Hypothalamus (tissue), 51 donors: ENCODE measurements around the gene TIRAP.
"Not testable (repeated sequence)": the region's sequence is repeated elsewhere in the genome, so short reads cannot be mapped to it uniquely, and the experiment has no call there.

Source experiments
- DNase-seq, 51 donors: peaks; one replicate each; lab custom pipeline; 2025; lab: John Stamatoyannopoulos, UW

Gene TIRAP

GRCh38 chr11:126282736-126283591, at the start of gene TIRAP:
TSS of gene TIRAP (plus strand) at chr11:126283093. CDS start at chr11:126290895, 7,802 bp downstream.
- peak in 46 of 51 donors; percentile 5 to 75 (median 46) for DNase-seq

- no peak for DNase-seq
Observed at GRCh38 chr11:126233391-126233790, 49.5 kb upstream of the TIRAP start.

GRCh38 chr11:126246636-126247035, 36.3 kb upstream of the TIRAP start:
- no peak for DNase-seq

GRCh38 chr11:126253265-126253664, 29.6 kb upstream of the TIRAP start:
- no peak for DNase-seq

GRCh38 chr11:126254819-126255218, 28.1 kb upstream of the TIRAP start:
- no peak for DNase-seq

GRCh38 chr11:126255507-126255906, 27.4 kb upstream of the TIRAP start:
- DNase-seq: not testable (repeated sequence)

- DNase-seq: no peak
Observed at GRCh38 chr11:126256216-126256615, 26.7 kb upstream of the TIRAP start.

- no peak for DNase-seq
Observed at GRCh38 chr11:126257144-126257543, 25.7 kb upstream of the TIRAP start.

GRCh38 chr11:126257764-126258163, 25.1 kb upstream of the TIRAP start:
- peak in 1 of 51 donors; percentile 18 for DNase-seq

GRCh38 chr11:126262216-126262615, 20.7 kb upstream of the TIRAP start:
- no peak for DNase-seq

GRCh38 chr11:126263489-126263888, 19.4 kb upstream of the TIRAP start:
- no peak for DNase-seq

- DNase-seq: no peak
Observed at GRCh38 chr11:126265811-126266210, 17.1 kb upstream of the TIRAP start.

- no peak for DNase-seq
Observed at GRCh38 chr11:126267650-126268049, 15.2 kb upstream of the TIRAP start.

GRCh38 chr11:126268361-126268707, 14.6 kb upstream of the TIRAP start:
- DNase-seq: no peak

GRCh38 chr11:126268708-126269579, 13.9 kb upstream of the TIRAP start, which contains the start of the genes FOXRED1 and SRPRA:
TSS of gene FOXRED1 (plus strand) at chr11:126269154. CDS start at chr11:126269207, 53 bp downstream.
TSS of gene SRPRA (minus strand) at chr11:126268895. CDS start at chr11:126268804, 91 bp downstream.
- peak; percentile 83 to 100 (median 98) for DNase-seq

- no peak for DNase-seq
Observed at GRCh38 chr11:126277322-126277721, 5.6 kb upstream of the TIRAP start.

- no peak for DNase-seq
Observed at GRCh38 chr11:126277780-126278179, 5.1 kb upstream of the TIRAP start.

GRCh38 chr11:126279191-126279590, 3.7 kb upstream of the TIRAP start:
- no peak for DNase-seq

- peak in 1 of 51 donors; percentile 12 for DNase-seq
Observed at GRCh38 chr11:126280595-126280994, 2.3 kb upstream of the TIRAP start.

- DNase-seq: no peak
Observed at GRCh38 chr11:126281245-126281644, 1.6 kb upstream of the TIRAP start.

- no peak for DNase-seq
Observed at GRCh38 chr11:126281666-126282175, 1.2 kb upstream of the TIRAP start.
